ENCODE results near the gene PSMA3. TPM values are rescaled to one million over a fixed set of nuclear protein-coding genes. Genes with fewer than 3 reads are reported as not detected.

PSMA3 gene
- total RNA-seq = 100 to 1,000 TPM in 3 of 4 donors, 10 to 100 TPM in 1; 73.6 to 157 (median 119) TPM

- peak; percentile 93 for DNase-seq
- H3K4me3 ChIP-seq = peak within 1 kb of the TSS; percentile 69 to 93 (median 85)
- no peaks in the 10 kb centered on the region for H3K27me3 ChIP-seq
- TF ChIP-seq POLR2A (IDR thresholded peaks at IDR 0.05) = peak in 3 of 4 donors; percentile 65 to 88 (median 71)
- TF ChIP-seq CTCF (IDR thresholded peaks at IDR 0.05) = peak in 1 of 6 experiments; percentile 16
- 0 to 1% methylated on average over 28 to 41 of the region's 50 CpGs for WGBS, 2 donors
- peaks cover 5 to 45% (median 20%) of the 10 kb centered on the region in 3 donors for H3K4me1 ChIP-seq
- H3K9me3 ChIP-seq = no peaks in the 10 kb centered on the region
- peaks cover 0 to 24% (median 3%) of the 10 kb centered on the region in 3 donors for H3K36me3 ChIP-seq
- peak within 1 kb of the TSS; percentile 93 to 98 (median 96) for H3K27ac ChIP-seq
- intact Hi-C loops (cut with DNase I) = no loop called here
Observed at GRCh38 chr14:58244556-58245387, at the start of gene PSMA3. TSS of gene PSMA3 (plus strand) at chr14:58244843. CDS start at chr14:58244921, 78 bp downstream.

- intact Hi-C loops (cut with DNase I) = no loop called here
- H3K4me3 ChIP-seq = no peak overlapping the region
- no peak overlapping the region for H3K27ac ChIP-seq
- no peaks in the 10 kb centered on the region for H3K36me3 ChIP-seq
- no peaks in the 10 kb centered on the region for H3K9me3 ChIP-seq
- no peak for DNase-seq
- H3K27me3 ChIP-seq = no peaks in the 10 kb centered on the region
- 68 to 84% methylated on average over 1 of the region's 1 CpG for WGBS, 2 donors
- H3K4me1 ChIP-seq = peaks cover 4 to 15% (median 5%) of the 10 kb centered on the region in 3 donors
- TF ChIP-seq POLR2A (IDR thresholded peaks at IDR 0.05) (no peak), CTCF (IDR thresholded peaks at IDR 0.05) (no peak)
Observed at GRCh38 chr14:58196198-58196597, 48.4 kb upstream of the PSMA3 start.

GRCh38 chr14:58198086-58198485 lies 46.6 kb upstream of the PSMA3 start:
- Histone ChIP-seq H3K27me3 (no peaks in the 10 kb centered on the region), H3K4me1 (peaks cover 6 to 27% (median 10%) of the 10 kb centered on the region in 3 donors), H3K27ac (no peak overlapping the region), H3K4me3 (no peak overlapping the region), H3K36me3 (peaks cover 0 to 2% (median 0%) of the 10 kb centered on the region in 3 donors), H3K9me3 (no peaks in the 10 kb centered on the region)
- 83 to 90% methylated on average over 5 of the region's 5 CpGs for WGBS, 2 donors
- intact Hi-C loops (cut with DNase I) = no loop called here
- TF ChIP-seq POLR2A (IDR thresholded peaks at IDR 0.05) (no peak), CTCF (IDR thresholded peaks at IDR 0.05) (no peak)
- no peak for DNase-seq

- peak within 1 kb of the TSS; percentile 65 to 98 (median 94) for H3K4me3 ChIP-seq
- H3K9me3 ChIP-seq = no peaks in the 10 kb centered on the region
- H3K27ac ChIP-seq = peak within 1 kb of the TSS; percentile 95 to 99 (median 96)
- DNase-seq = peak; percentile 41
- intact Hi-C loops (cut with DNase I) = no loop called here
- peak in 2 of 4 donors; percentile 54 to 66 for TF ChIP-seq POLR2A (IDR thresholded peaks at IDR 0.05)
- TF ChIP-seq CTCF (IDR thresholded peaks at IDR 0.05) = no peak
- WGBS, 2 donors = 0 to 3% methylated on average over 5 to 14 of the region's 78 CpGs
- no peaks in the 10 kb centered on the region for H3K27me3 ChIP-seq
- peaks cover 0 to 20% (median 0%) of the 10 kb centered on the region in 3 donors for H3K36me3 ChIP-seq
- H3K4me1 ChIP-seq = peaks cover 6 to 27% (median 10%) of the 10 kb centered on the region in 3 donors
Observed at GRCh38 chr14:58199726-58200479, 44.7 kb upstream of the PSMA3 start, which contains the start of gene ACTR10. TSS of gene ACTR10 (plus strand) at chr14:58200149. CDS start at chr14:58200218, 69 bp downstream.
